Measurements from ENCODE around the gene GRIK3.

The GRIK3 gene

GRCh38 chr1:36879613-36880012 lies 154.7 kb downstream of the GRIK3 start:
- DNase-seq (ENCODE audit: low spot score) = no peak

- no peak for DNase-seq (ENCODE audit: low spot score)
These were observed 157.3 kb downstream of the GRIK3 start for GRCh38 chr1:36876990-36877389.

GRCh38 chr1:36874271-36875060 lies 159.8 kb downstream of the GRIK3 start:
- no peak for DNase-seq (ENCODE audit: low spot score)

GRCh38 chr1:36872858-36873257 lies 161.5 kb downstream of the GRIK3 start:
- no peak for DNase-seq (ENCODE audit: low spot score)

- DNase-seq (ENCODE audit: low spot score) = no peak
These were observed 162.1 kb downstream of the GRIK3 start for GRCh38 chr1:36872126-36872754.

GRCh38 chr1:36871146-36871971 lies 163.0 kb downstream of the GRIK3 start:
- peak; percentile 74 for DNase-seq (ENCODE audit: low spot score)

- no peak for DNase-seq (ENCODE audit: low spot score)
These were observed 164.5 kb downstream of the GRIK3 start for GRCh38 chr1:36869826-36870225.

GRCh38 chr1:36869054-36869453 lies 165.3 kb downstream of the GRIK3 start:
- no peak for DNase-seq (ENCODE audit: low spot score)

GRCh38 chr1:36867575-36867974 lies 166.7 kb downstream of the GRIK3 start:
- no peak for DNase-seq (ENCODE audit: low spot score)

- DNase-seq (ENCODE audit: low spot score) = no peak
These were observed 168.0 kb downstream of the GRIK3 start for GRCh38 chr1:36866169-36866814.

- no peak for DNase-seq (ENCODE audit: low spot score)
These were observed 168.8 kb downstream of the GRIK3 start for GRCh38 chr1:36865602-36865900.

- peak; percentile 29 for DNase-seq (ENCODE audit: low spot score)
These were observed 169.3 kb downstream of the GRIK3 start for GRCh38 chr1:36864823-36865601.

- no peak for DNase-seq (ENCODE audit: low spot score)
These were observed 170.0 kb downstream of the GRIK3 start for GRCh38 chr1:36864182-36864822.

GRCh38 chr1:36863500-36863899 lies 170.8 kb downstream of the GRIK3 start:
- DNase-seq (ENCODE audit: low spot score) = no peak

GRCh38 chr1:36863061-36863460 lies 171.3 kb downstream of the GRIK3 start:
- no peak for DNase-seq (ENCODE audit: low spot score)

GRCh38 chr1:36861375-36861774 lies 172.9 kb downstream of the GRIK3 start:
- DNase-seq (ENCODE audit: low spot score) = no peak

GRCh38 chr1:36859926-36860325 lies 174.4 kb downstream of the GRIK3 start:
- DNase-seq (ENCODE audit: low spot score) = no peak

GRCh38 chr1:36858981-36859380 lies 175.3 kb downstream of the GRIK3 start:
- DNase-seq (ENCODE audit: low spot score) = no peak

GRCh38 chr1:36858553-36858952 lies 175.8 kb downstream of the GRIK3 start:
- DNase-seq (ENCODE audit: low spot score) = no peak

GRCh38 chr1:36857754-36858153 lies 176.6 kb downstream of the GRIK3 start:
- no peak for DNase-seq (ENCODE audit: low spot score)
